GM13977 (cell line): Measurements from ENCODE around the gene SPZ1.
"Not testable (repeated sequence)": the region's sequence is repeated elsewhere in the genome, so short reads cannot be mapped to it uniquely, and the experiment has no call there.

Experiments
- DNase-seq: peaks from one replicate; pipeline ENCODE4 v3.0.0; 2012; ENCODE audit warnings: low spot score
- CTCF ChIP-seq: IDR thresholded peaks from 2 replicates; pipeline ENCODE4 v1.5.1; 2012; ENCODE audit warnings: mild to moderate bottlenecking, control low read depth; ENCODE audit not compliant: insufficient read depth; ENCODE audit errors: extremely low read depth, missing control alignments
- in situ Hi-C: fragments of 300-500 bp; cut with MboI; formaldehyde crosslinking; loops from one replicate; pipeline ENCODE4 v1.12.0; 2022; ENCODE audit warnings: low sequenced_read_pairs, low pct_unique_long_range_greater_than_20kb, mixed read lengths, inconsistent platforms; ENCODE audit not compliant: unreplicated experiment

SPZ1 gene

DNA sequence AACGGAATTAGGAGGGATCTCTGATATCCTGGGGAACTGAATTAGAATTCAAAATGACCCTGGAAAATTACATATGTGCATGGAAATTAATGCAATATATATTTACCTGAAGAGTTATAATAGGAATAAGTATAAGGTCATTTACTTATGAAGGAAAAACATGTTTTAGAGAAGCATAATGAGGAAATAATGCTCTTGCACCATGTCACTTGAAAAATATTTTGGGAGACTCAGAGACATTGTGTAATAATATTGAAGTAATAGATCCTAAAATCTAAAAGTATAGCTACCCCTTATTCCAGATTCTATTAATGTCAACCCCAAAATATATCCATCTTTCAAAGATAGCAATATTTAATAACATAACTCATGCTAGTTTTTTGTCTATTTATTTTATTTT, 28.4 kb downstream of the SPZ1 start:
- in situ Hi-C loops = no loop called here
- DNase-seq = no peak
- no peak for TF ChIP-seq CTCF

DNA sequence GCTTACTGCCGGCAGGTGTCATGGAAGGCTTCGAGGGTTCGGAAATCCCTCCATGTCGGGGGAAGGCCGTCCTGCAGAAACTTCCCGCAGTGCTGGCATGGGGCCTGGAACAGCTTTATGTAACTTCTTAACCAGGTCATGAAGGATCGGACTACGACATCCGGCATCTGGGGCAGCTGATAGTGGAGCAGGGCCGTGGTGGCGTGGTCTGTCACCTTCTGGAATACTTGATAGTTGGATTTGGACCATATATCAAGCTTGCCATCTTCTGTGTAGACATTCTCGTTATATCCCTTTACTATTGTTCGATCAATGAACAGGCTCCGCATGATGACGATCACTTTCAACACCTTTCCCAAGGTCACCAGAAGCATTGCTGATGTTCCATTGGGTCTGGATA, 31.2 kb downstream of the SPZ1 start:
- in situ Hi-C loops, DNase-seq: not testable (repeated sequence)

DNA sequence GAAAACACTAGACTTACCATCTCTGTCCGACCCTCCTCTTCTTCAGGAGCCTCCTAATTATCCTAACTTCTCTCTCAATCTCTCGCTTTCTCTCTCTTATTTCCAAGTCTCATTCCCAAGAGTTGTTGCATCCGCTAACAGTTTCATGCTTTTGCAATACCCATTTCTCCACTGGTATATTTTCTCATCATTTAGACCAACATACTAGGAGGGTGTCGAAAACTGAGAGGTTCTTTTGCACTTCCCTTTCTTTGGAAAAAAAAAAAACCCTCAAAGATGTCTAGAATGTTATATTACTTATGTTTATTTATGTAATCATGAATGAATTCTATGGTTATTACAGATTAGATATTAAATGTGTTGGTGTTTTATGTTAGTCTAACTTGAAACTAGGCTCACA, 35.9 kb downstream of the SPZ1 start:
- in situ Hi-C loops = no loop called here
- DNase-seq = no peak
- no peak for TF ChIP-seq CTCF

- no peak for DNase-seq
- in situ Hi-C loops = no loop called here
- TF ChIP-seq CTCF = no peak
Observed at GRCh38 chr5:80357671-80358070, 37.9 kb downstream of the SPZ1 start.

- in situ Hi-C loops = no loop called here
- no peak for TF ChIP-seq CTCF
- DNase-seq = no peak
Observed at GRCh38 chr5:80360914-80361444, 41.2 kb downstream of the SPZ1 start.

DNA sequence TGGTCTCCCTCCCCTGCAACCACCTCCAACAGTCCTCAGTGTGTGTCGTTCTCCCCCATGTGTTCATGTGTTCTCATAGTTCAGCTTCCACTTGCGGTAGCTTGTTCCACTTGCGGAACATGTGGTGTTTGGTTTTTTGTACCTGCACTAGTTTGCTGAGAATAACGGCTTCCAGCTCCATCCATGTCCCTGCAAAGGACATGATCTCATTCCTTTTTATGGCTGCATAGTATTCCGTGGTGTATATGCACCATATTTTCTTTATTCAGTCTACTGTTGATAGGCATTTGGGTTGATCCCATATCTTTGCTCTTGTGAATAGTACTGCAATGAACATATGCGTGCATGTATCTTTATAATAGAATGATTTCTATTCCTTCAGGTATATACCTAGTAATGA, 45.1 kb downstream of the SPZ1 start:
- no peak for TF ChIP-seq CTCF
- no peak for DNase-seq
- in situ Hi-C loops = no loop called here

- in situ Hi-C loops = no loop called here
- TF ChIP-seq CTCF = no peak
- no peak for DNase-seq
Observed at GRCh38 chr5:80368661-80369480, 49.1 kb downstream of the SPZ1 start.
